ENCODE results near the gene MYORG. TPM values are rescaled to one million over a fixed set of nuclear protein-coding genes. Genes with fewer than 3 reads are reported as not detected.

Gene MYORG
- total RNA-seq, 1 experiment from 2014 or later: 5.6 TPM

GRCh38 chr9:34382879-34383278 lies 6.2 kb upstream of the MYORG start:
- no peak overlapping the region for H4K91ac ChIP-seq (ENCODE audit: insufficient read length, low read depth, low read length)
- no peaks in the 10 kb centered on the region for H3K9me3 ChIP-seq (ENCODE audit: control insufficient read depth, low read depth, low read length)
- H3K79me2 ChIP-seq (ENCODE audit: insufficient read depth, low read length): no peaks in the 10 kb centered on the region
- no peak overlapping the region for H3T11ph ChIP-seq (ENCODE audit: low read length)
- no peak overlapping the region for H3K4ac ChIP-seq (ENCODE audit: low read depth, low read length)
- no peak overlapping the region for H2BK20ac ChIP-seq (ENCODE audit: low read depth, low read length, poor library complexity, severe bottlenecking)
- H2BK5ac ChIP-seq (ENCODE audit: insufficient read length, low read length): no peak overlapping the region
- TF ChIP-seq CTCF (conservative IDR thresholded peaks at IDR 0.05): no peak
- no peak overlapping the region for H2BK15ac ChIP-seq (ENCODE audit: low read depth, low read length)
- no peak overlapping the region for H3K9ac ChIP-seq (ENCODE audit: extremely low read depth, insufficient read length, low read length)
- no peak overlapping the region for H3K56ac ChIP-seq (ENCODE audit: insufficient read length, low read depth, low read length)
- no peak overlapping the region for H3K27ac ChIP-seq (ENCODE audit: insufficient read length, low read depth, low read length)
- no peak overlapping the region for H2BK120ac ChIP-seq (ENCODE audit: low read depth, low read length, poor library complexity, severe bottlenecking)
- H2BK12ac ChIP-seq (ENCODE audit: insufficient read length, low read depth, low read length): no peak overlapping the region
- H3K23ac ChIP-seq (ENCODE audit: insufficient read length, low read depth, low read length): no peak overlapping the region
- H2AFZ ChIP-seq (ENCODE audit: low read length): no peak overlapping the region
- H3K14ac ChIP-seq (ENCODE audit: insufficient read depth, low read length): no peak overlapping the region
- Mint-ChIP-seq H3K4me3 (no peak overlapping the region; a peak in 1 of 5 replicates), H3K9me3 (no peaks in the 10 kb centered on the region), H3K36me3 (ENCODE audit: insufficient read depth in 1 of 3, low read depth in 3 of 3) (no peaks in the 10 kb centered on the region; a peak in 1 of 7 replicates), H3K27ac (no peak overlapping the region), H3K4me1 (peaks cover 9 to 19% of the 10 kb centered on the region in 2 experiments), H3K27me3 (ENCODE audit: low read depth) (peaks cover 60% of the 10 kb centered on the region)
- no CpG with 5 or more reads among the region's 3 CpGs for WGBS (ENCODE audit: extremely low coverage, insufficient read length, low lambda C conversion rate)
- no peak for DNase-seq
- no peak overlapping the region for H4K8ac ChIP-seq (replicated peaks; ENCODE audit: insufficient read length, low read depth, low read length)
- peaks cover 21% of the 10 kb centered on the region for H3K23me2 ChIP-seq (ENCODE audit: insufficient read length, low read depth, low read length, poor library complexity, severe bottlenecking)
- H3K4me1 ChIP-seq (ENCODE audit: insufficient read depth, low read length): no peaks in the 10 kb centered on the region
- peaks cover 2% of the 10 kb centered on the region; the same call in 1 of the 2 replicates for H3K27me3 ChIP-seq (ENCODE audit: insufficient read depth, low read length)
- H4K5ac ChIP-seq (ENCODE audit: insufficient read length, low read depth, low read length): no peak overlapping the region
- no peak overlapping the region for H3K4me2 ChIP-seq (ENCODE audit: insufficient read depth, insufficient read length, low read length)
- no peak overlapping the region for H3K18ac ChIP-seq (ENCODE audit: insufficient read length, low read depth, low read length)
- no peaks in the 10 kb centered on the region for H3K79me1 ChIP-seq (ENCODE audit: insufficient read depth, low read depth, low read length, poor library complexity, severe bottlenecking)
- no peaks in the 10 kb centered on the region for H4K20me1 ChIP-seq (ENCODE audit: control insufficient read depth, insufficient read depth, insufficient read length)
- no peak overlapping the region for H2AK5ac ChIP-seq (ENCODE audit: insufficient read length, low read length)

All from H9 (cell line).